DOHH2 (cell line): ENCODE data around the gene SLC44A5.

Experiments used
- H3F3A ChIP-seq: fragments of 200-600 bp; sonication (generic), shearing (Covaris generic); 2 replicates; pipeline ENCODE4 v1.6.0; 2016; ENCODE audit warnings: antibody characterized with exemption, mild to moderate bottlenecking; ENCODE audit not compliant: control insufficient read depth, insufficient read depth
- H3K27ac ChIP-seq: fragments of 200-600 bp; sonication (generic); 2 replicates; pipeline ENCODE4 v1.5.1; 2014; ENCODE audit warnings: low read depth, mild to moderate bottlenecking, low read length, moderate library complexity
- H3K27me3 ChIP-seq: fragments of 200-600 bp; sonication (generic); 2 replicates; pipeline ENCODE4 v1.6.1; 2014; ENCODE audit warnings: mild to moderate bottlenecking, low read length, mixed read lengths; ENCODE audit not compliant: control insufficient read depth
- H3K36me3 ChIP-seq: fragments of 200-600 bp; sonication (generic); 2 replicates; pipeline ENCODE4 v1.6.1; 2014; ENCODE audit warnings: mild to moderate bottlenecking, low read length, moderate library complexity, mixed read lengths; ENCODE audit not compliant: control insufficient read depth
- H3K4me1 ChIP-seq: fragments of 200-600 bp; sonication (generic); 2 replicates; pipeline ENCODE4 v1.6.1; 2014; ENCODE audit warnings: mild to moderate bottlenecking, low read length, mixed read lengths; ENCODE audit not compliant: control insufficient read depth
- H3K4me2 ChIP-seq: fragments of 200-600 bp; sonication (generic); 2 replicates; pipeline ENCODE4 v1.6.0; 2014; ENCODE audit warnings: mild to moderate bottlenecking, low read length, moderate library complexity
- H3K4me3 ChIP-seq: fragments of 200-600 bp; sonication (generic); 2 replicates; pipeline ENCODE4 v1.5.1; 2014; ENCODE audit warnings: mild to moderate bottlenecking, low read length, mixed read lengths
- H3K79me2 ChIP-seq: fragments of 200-600 bp; sonication (generic); 2 replicates; pipeline ENCODE4 v1.6.1; 2014; ENCODE audit warnings: mild to moderate bottlenecking, low read length, mixed read lengths; ENCODE audit not compliant: control insufficient read depth
- H3K9me2 ChIP-seq: fragments of 200-600 bp; sonication (generic); replicated peaks from 2 replicates; pipeline ENCODE4 v1.6.1; 2014; ENCODE audit warnings: mild to moderate bottlenecking, low read length, mixed read lengths; ENCODE audit not compliant: control insufficient read depth
- H3K9me3 ChIP-seq: fragments of 200-600 bp; sonication (generic); 2 replicates; pipeline ENCODE4 v1.6.1; 2014; ENCODE audit warnings: antibody characterized with exemption, low read length, mixed read lengths; ENCODE audit not compliant: control insufficient read depth, insufficient read depth
- H4K20me1 ChIP-seq: fragments of 200-600 bp; sonication (generic); 2 replicates; pipeline ENCODE4 v1.6.0; 2014; ENCODE audit warnings: low read depth, mild to moderate bottlenecking, antibody characterized with exemption, low read length, moderate library complexity; ENCODE audit not compliant: control insufficient read depth, insufficient read depth
- EZH2phosphoT487 ChIP-seq: fragments of 200-600 bp; sonication (generic); IDR thresholded peaks from 2 replicates; pipeline ENCODE4 v1.6.1; 2017; ENCODE audit warnings: borderline replicate concordance, mild to moderate bottlenecking, antibody characterized with exemption, low read length, moderate library complexity, mixed read lengths
- TF ChIP-seq, protein P1 (sequence below): fragments of 200-600 bp; sonication (generic); IDR thresholded peaks from one replicate; pipeline ENCODE4 v1.5.1; 2014; ENCODE audit warnings: antibody characterized with exemption, mild to moderate bottlenecking, low read depth, low read length; ENCODE audit not compliant: poor library complexity, severe bottlenecking

The SLC44A5 gene

DNA sequence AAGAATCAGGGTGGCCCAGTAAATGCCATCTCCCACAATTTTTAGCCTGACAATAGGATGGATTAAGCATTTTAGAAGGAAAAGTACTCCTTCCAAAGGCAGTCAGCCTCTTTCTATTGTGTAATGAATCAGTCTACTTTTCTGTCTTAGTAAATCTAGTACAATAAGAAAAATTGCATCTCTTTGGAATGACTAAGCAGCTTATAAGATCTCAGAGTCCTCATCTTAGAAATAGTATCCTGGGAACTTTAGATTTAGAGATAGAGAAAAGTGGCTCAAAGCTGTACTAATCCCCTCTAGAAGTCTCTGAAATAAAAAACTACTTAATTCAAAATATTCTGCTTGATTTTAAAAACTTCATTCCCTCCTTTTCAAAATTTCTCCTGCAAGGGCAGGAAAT lies 81.4 kb downstream of the SLC44A5 start:
- Histone ChIP-seq H3K36me3 (no peaks in the 10 kb centered on the region), H3K4me3 (no peak overlapping the region), H3K4me2 (no peak overlapping the region), H3K4me1 (no peaks in the 10 kb centered on the region), H3F3A (no peaks in the 10 kb centered on the region), H3K27me3 (peaks cover 2% of the 10 kb centered on the region; the same call in 1 of the 2 replicates), H4K20me1 (no peaks in the 10 kb centered on the region), H3K9me3 (no peaks in the 10 kb centered on the region), H3K9me2 (no peaks in the 10 kb centered on the region), H3K27ac (no peak overlapping the region), H3K79me2 (no peaks in the 10 kb centered on the region)
- TF ChIP-seq, protein P1, sequence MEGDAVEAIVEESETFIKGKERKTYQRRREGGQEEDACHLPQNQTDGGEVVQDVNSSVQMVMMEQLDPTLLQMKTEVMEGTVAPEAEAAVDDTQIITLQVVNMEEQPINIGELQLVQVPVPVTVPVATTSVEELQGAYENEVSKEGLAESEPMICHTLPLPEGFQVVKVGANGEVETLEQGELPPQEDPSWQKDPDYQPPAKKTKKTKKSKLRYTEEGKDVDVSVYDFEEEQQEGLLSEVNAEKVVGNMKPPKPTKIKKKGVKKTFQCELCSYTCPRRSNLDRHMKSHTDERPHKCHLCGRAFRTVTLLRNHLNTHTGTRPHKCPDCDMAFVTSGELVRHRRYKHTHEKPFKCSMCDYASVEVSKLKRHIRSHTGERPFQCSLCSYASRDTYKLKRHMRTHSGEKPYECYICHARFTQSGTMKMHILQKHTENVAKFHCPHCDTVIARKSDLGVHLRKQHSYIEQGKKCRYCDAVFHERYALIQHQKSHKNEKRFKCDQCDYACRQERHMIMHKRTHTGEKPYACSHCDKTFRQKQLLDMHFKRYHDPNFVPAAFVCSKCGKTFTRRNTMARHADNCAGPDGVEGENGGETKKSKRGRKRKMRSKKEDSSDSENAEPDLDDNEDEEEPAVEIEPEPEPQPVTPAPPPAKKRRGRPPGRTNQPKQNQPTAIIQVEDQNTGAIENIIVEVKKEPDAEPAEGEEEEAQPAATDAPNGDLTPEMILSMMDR, result no peak
- no peak for TF ChIP-seq EZH2phosphoT487

DNA sequence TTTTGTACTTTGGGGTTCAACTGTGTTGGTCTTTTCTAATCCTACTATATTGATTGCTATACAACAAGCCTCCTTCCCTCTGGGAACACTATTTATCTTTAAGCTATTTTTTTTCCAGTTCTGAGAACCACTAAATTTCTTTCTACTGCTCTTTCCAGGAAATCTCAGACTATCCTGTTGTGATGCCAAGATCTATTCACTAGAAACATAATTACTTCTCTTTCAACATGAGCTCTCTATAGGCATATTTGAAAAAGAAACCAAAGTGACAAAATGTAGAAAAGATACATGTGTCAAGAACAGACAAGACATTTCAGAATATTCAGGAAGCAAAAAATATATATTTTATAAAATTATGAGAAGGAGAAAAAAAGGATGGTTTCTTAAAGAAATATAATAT lies 82.9 kb downstream of the SLC44A5 start:
- Histone ChIP-seq H3K4me3 (no peak overlapping the region), H3K27ac (no peak overlapping the region), H3F3A (no peaks in the 10 kb centered on the region), H3K4me1 (no peaks in the 10 kb centered on the region), H3K9me3 (no peaks in the 10 kb centered on the region), H3K4me2 (no peak overlapping the region), H3K9me2 (no peaks in the 10 kb centered on the region), H3K27me3 (peaks cover 2% of the 10 kb centered on the region; the same call in 1 of the 2 replicates), H3K36me3 (no peaks in the 10 kb centered on the region), H4K20me1 (no peaks in the 10 kb centered on the region), H3K79me2 (no peaks in the 10 kb centered on the region)
- TF ChIP-seq EZH2phosphoT487, result no peak
- TF ChIP-seq, protein P1, result no peak

DNA sequence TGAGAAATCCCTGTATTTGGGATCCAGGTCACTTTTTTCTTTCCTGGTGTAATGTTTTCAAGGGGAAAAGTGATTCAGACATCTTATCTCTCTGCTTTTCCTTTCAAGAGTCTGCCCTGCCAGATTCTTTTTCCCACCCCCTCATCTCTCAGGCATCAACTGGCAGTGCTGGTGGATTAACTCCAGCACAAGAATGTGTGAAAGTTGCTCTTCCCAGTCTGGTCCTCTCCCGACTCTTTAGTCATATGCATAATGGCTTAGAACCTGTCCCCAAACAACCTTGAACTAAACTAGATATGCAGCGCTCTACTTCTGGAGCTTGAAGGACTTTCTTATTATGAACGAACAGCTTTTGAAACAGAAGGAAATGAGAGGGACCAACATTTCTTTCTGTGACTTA lies 88.5 kb downstream of the SLC44A5 start:
- H3K4me3 ChIP-seq, result no peak overlapping the region
- H3K79me2 ChIP-seq, result no peaks in the 10 kb centered on the region
- no peaks in the 10 kb centered on the region for H3K4me1 ChIP-seq
- H3K27me3 ChIP-seq, result no peaks in the 10 kb centered on the region
- H3K4me2 ChIP-seq, result no peak overlapping the region
- TF ChIP-seq, protein P1, result no peak
- no peak for TF ChIP-seq EZH2phosphoT487
- no peaks in the 10 kb centered on the region for H4K20me1 ChIP-seq
- no peaks in the 10 kb centered on the region for H3F3A ChIP-seq
- no peak overlapping the region for H3K27ac ChIP-seq
- H3K9me2 ChIP-seq, result no peaks in the 10 kb centered on the region
- H3K9me3 ChIP-seq, result no peaks in the 10 kb centered on the region
- H3K36me3 ChIP-seq, result no peaks in the 10 kb centered on the region

DNA sequence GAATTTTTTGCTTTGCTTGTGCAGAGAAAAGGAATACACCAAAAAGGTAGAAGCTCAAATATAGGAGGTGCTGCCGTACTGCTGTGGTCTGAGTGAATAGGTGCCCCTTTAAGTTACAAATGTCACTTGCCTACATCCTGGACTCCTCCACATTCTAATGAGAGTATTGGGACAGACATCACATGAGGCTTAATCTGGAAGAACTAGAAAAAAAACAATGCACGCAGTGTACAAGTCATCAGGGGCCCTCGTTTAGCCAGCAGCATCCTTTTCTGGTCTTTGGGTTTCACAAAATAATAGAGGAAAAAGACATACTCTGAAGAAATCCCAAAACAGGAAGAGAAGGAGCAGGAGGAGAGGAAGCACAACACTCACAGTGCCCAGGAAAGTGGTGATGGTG lies 89.3 kb downstream of the SLC44A5 start:
- TF ChIP-seq, protein P1, result no peak
- no peak for TF ChIP-seq EZH2phosphoT487

More for the DNA sequence above, 89.3 kb downstream of the SLC44A5 start:
- Histone ChIP-seq H3K9me2 (no peaks in the 10 kb centered on the region), H3K9me3 (no peaks in the 10 kb centered on the region), H3F3A (no peaks in the 10 kb centered on the region), H3K4me2 (no peak overlapping the region), H3K27ac (no peak overlapping the region), H3K4me3 (no peak overlapping the region), H4K20me1 (no peaks in the 10 kb centered on the region), H3K79me2 (no peaks in the 10 kb centered on the region), H3K36me3 (no peaks in the 10 kb centered on the region), H3K4me1 (no peaks in the 10 kb centered on the region), H3K27me3 (no peaks in the 10 kb centered on the region)
